OCI-M1 (cell line): ENCODE data around the gene ASPM.
A peak's percentile ranks its signal among the peaks of the same experiment; 100 is the strongest.
"Not testable (repeated sequence)": the region's sequence is repeated elsewhere in the genome, so short reads cannot be mapped to it uniquely, and the experiment has no call there.

ENCODE experiments used
- DNase-seq: peaks from one replicate; lab custom pipeline; 2025; lab: John Stamatoyannopoulos, UW

ASPM gene

GRCh38 chr1:197076585-197076984 is 69.9 kb downstream of the ASPM start:
- DNase-seq: no peak

- peak; percentile 88 for DNase-seq
Observed at GRCh38 chr1:197073978-197074377, 72.5 kb downstream of the ASPM start.

- no peak for DNase-seq
Observed at GRCh38 chr1:197067457-197067818, 79.0 kb downstream of the ASPM start.

- peak; percentile 67 for DNase-seq
Observed at GRCh38 chr1:197066719-197067456, 79.6 kb downstream of the ASPM start, which contains the start of gene F13B. TSS of gene F13B (minus strand) at chr1:197067260. CDS start at chr1:197067223, 37 bp downstream.

- DNase-seq: no peak
Observed at GRCh38 chr1:197066277-197066676, 80.2 kb downstream of the ASPM start.

- DNase-seq: no peak
Observed at GRCh38 chr1:197065559-197065958, 80.9 kb downstream of the ASPM start.

GRCh38 chr1:197063212-197063611 is 83.3 kb downstream of the ASPM start:
- DNase-seq: peak; percentile 38

- peak; percentile 38 for DNase-seq
Observed at GRCh38 chr1:197062692-197063091, 83.8 kb downstream of the ASPM start.

- no peak for DNase-seq
Observed at GRCh38 chr1:197049100-197049499, 97.4 kb downstream of the ASPM start.

GRCh38 chr1:197042676-197043341 is 103.7 kb downstream of the ASPM start:
- DNase-seq: no peak

- DNase-seq: peak; percentile 42
Observed at GRCh38 chr1:197041486-197042353, 104.7 kb downstream of the ASPM start.

- DNase-seq: no peak
Observed at GRCh38 chr1:197036861-197037260, 109.6 kb downstream of the ASPM start.

GRCh38 chr1:197034631-197035339 is 111.7 kb downstream of the ASPM start:
- DNase-seq: not testable (repeated sequence)
